ENCODE measurements around the gene CDH4. TPM values are rescaled to one million over a fixed set of nuclear protein-coding genes. Genes with fewer than 3 reads are reported as not detected.

The CDH4 gene
- polyA plus RNA-seq, 1 donor (not counting 4 experiments of a cell fraction or from before 2014, with no cell fraction given) = 2.2 TPM

DNA sequence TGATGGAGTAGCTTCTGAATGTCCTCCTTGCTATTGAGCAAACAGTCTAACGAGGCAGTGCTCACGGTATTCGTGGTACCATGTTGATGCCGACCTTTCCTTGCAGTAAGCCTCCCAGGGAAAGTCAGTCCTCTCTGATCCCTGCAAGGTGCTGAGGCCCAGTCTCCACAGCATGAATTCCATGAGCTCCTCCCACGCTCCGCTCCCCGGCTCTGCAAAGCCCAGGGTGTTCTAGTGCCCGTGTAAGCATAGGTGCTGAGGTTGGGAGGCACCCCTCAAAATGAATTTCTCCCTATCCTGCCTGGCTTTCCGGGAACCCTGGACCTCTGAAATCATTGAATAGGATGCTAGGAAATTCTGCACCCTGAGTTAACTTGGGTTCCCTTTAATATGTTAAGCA lies 562.7 kb downstream of the CDH4 start:
- Histone ChIP-seq H2AFZ (ENCODE audit: control insufficient read depth, low read length) (no peak overlapping the region), H3K27me3 (ENCODE audit: control insufficient read depth, extremely low read depth, insufficient read depth, low read length) (peaks cover 21% of the 10 kb centered on the region), H3K9me1 (ENCODE audit: control insufficient read depth, extremely low read depth, insufficient read depth, low read length) (peaks cover 2% of the 10 kb centered on the region), H3K4me2 (ENCODE audit: control insufficient read depth, extremely low read depth, insufficient read depth, low read depth, low read length) (no peak overlapping the region), H4K20me1 (ENCODE audit: control insufficient read depth, extremely low read depth, insufficient read depth, low read length) (peaks cover 9% of the 10 kb centered on the region), H3K36me3 (ENCODE audit: control insufficient read depth in 2 of 2, extremely low read depth in 1 of 2, insufficient read depth in 2 of 2, low read length in 2 of 2) (no peaks in the 10 kb centered on the region), H3K4me1 (ENCODE audit: control insufficient read depth, extremely low read depth, insufficient read depth, low read length) (peaks cover 13% of the 10 kb centered on the region), H3K79me2 (ENCODE audit: control insufficient read depth, insufficient read depth, low read length) (no peaks in the 10 kb centered on the region), H3K9ac (ENCODE audit: control insufficient read depth, extremely low read depth, insufficient read depth, low read length) (no peak overlapping the region), H3K9me3 (ENCODE audit: control insufficient read depth, low read depth, low read length) (no peaks in the 10 kb centered on the region), H3K4me3 (ENCODE audit: control insufficient read depth in 2 of 3, extremely low read depth in 1 of 3, insufficient read depth in 2 of 3, low read depth in 1 of 3, low read length in 3 of 3) (no peak overlapping the region), H3K27ac (ENCODE audit: control insufficient read depth, insufficient read depth, low read length) (no peak overlapping the region)
- FAIRE-seq (no peak), DNase-seq (ENCODE audit: low read depth, low spot score) (no peak)
- TF ChIP-seq, protein P1, sequence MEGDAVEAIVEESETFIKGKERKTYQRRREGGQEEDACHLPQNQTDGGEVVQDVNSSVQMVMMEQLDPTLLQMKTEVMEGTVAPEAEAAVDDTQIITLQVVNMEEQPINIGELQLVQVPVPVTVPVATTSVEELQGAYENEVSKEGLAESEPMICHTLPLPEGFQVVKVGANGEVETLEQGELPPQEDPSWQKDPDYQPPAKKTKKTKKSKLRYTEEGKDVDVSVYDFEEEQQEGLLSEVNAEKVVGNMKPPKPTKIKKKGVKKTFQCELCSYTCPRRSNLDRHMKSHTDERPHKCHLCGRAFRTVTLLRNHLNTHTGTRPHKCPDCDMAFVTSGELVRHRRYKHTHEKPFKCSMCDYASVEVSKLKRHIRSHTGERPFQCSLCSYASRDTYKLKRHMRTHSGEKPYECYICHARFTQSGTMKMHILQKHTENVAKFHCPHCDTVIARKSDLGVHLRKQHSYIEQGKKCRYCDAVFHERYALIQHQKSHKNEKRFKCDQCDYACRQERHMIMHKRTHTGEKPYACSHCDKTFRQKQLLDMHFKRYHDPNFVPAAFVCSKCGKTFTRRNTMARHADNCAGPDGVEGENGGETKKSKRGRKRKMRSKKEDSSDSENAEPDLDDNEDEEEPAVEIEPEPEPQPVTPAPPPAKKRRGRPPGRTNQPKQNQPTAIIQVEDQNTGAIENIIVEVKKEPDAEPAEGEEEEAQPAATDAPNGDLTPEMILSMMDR (optimal IDR thresholded peaks at IDR 0.05 in 1 of 3, IDR thresholded peaks at IDR 0.05 in 1 of 3, conservative IDR thresholded peaks at IDR 0.05 in 1 of 3; ENCODE audit: extremely low read depth in 1 of 3, insufficient read depth in 2 of 3, low read length in 3 of 3) = no peak
- no peak for TF ChIP-seq EZH2 (IDR thresholded peaks at IDR 0.05; ENCODE audit: low read length)
- dilution Hi-C loops (cut with MboI; ENCODE audit: extremely low pct_ligation_motif_present, low sequenced_read_pairs) = no loop called here

DNA sequence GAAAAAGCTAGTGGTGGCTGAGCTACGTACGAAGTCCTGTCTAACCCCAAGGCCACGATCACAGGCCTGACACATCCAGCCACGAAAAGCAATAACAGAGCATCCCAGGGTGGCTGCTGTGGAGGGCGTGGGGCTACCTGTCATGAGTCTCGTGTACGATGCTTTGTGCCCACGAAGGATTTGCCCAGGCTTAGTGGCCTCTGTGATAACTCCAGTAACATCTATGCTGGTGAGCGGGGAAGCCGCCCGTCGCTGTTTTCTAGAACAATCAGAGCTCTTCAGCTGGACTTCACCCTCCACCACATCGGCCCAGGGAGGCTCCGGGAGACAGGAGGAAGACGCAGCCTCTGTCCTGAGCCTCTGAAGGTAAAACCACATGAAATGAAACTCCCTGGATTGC lies 563.1 kb downstream of the CDH4 start:
- DNase-seq (ENCODE audit: low read depth, low spot score) (no peak), FAIRE-seq (no peak)
- no peaks in the 10 kb centered on the region for H3K9me3 ChIP-seq (ENCODE audit: control insufficient read depth, low read depth, low read length)
- H3K4me3 ChIP-seq (ENCODE audit: control insufficient read depth in 2 of 3, extremely low read depth in 1 of 3, insufficient read depth in 2 of 3, low read depth in 1 of 3, low read length in 3 of 3) = no peak overlapping the region
- H3K4me2 ChIP-seq (ENCODE audit: control insufficient read depth, extremely low read depth, insufficient read depth, low read depth, low read length) = no peak overlapping the region
- TF ChIP-seq EZH2 (IDR thresholded peaks at IDR 0.05; ENCODE audit: low read length) = no peak
- TF ChIP-seq, protein P1 (optimal IDR thresholded peaks at IDR 0.05 in 1 of 3, IDR thresholded peaks at IDR 0.05 in 1 of 3, conservative IDR thresholded peaks at IDR 0.05 in 1 of 3; ENCODE audit: extremely low read depth in 1 of 3, insufficient read depth in 2 of 3, low read length in 3 of 3) = no peak
- H4K20me1 ChIP-seq (ENCODE audit: control insufficient read depth, extremely low read depth, insufficient read depth, low read length) = peaks cover 9% of the 10 kb centered on the region
- H3K36me3 ChIP-seq (ENCODE audit: control insufficient read depth in 2 of 2, extremely low read depth in 1 of 2, insufficient read depth in 2 of 2, low read length in 2 of 2) = no peaks in the 10 kb centered on the region
- no peak overlapping the region for H2AFZ ChIP-seq (ENCODE audit: control insufficient read depth, low read length)
- H3K27ac ChIP-seq (ENCODE audit: control insufficient read depth, insufficient read depth, low read length) = no peak overlapping the region
- H3K9me1 ChIP-seq (ENCODE audit: control insufficient read depth, extremely low read depth, insufficient read depth, low read length) = peaks cover 2% of the 10 kb centered on the region
- H3K27me3 ChIP-seq (ENCODE audit: control insufficient read depth, extremely low read depth, insufficient read depth, low read length) = peaks cover 16% of the 10 kb centered on the region
- dilution Hi-C loops (cut with MboI; ENCODE audit: extremely low pct_ligation_motif_present, low sequenced_read_pairs) = no loop called here
- H3K4me1 ChIP-seq (ENCODE audit: control insufficient read depth, extremely low read depth, insufficient read depth, low read length) = peaks cover 13% of the 10 kb centered on the region
- H3K79me2 ChIP-seq (ENCODE audit: control insufficient read depth, insufficient read depth, low read length) = no peaks in the 10 kb centered on the region
- H3K9ac ChIP-seq (ENCODE audit: control insufficient read depth, extremely low read depth, insufficient read depth, low read length) = no peak overlapping the region

Measured in keratinocyte (primary cell).